ENCODE measurements around the gene TLL1. TPM values are rescaled to one million over a fixed set of nuclear protein-coding genes. Genes with fewer than 3 reads are reported as not detected.

Gene TLL1
- total RNA-seq, 1 donor from 2014 or later, result 9.6 TPM

DNA sequence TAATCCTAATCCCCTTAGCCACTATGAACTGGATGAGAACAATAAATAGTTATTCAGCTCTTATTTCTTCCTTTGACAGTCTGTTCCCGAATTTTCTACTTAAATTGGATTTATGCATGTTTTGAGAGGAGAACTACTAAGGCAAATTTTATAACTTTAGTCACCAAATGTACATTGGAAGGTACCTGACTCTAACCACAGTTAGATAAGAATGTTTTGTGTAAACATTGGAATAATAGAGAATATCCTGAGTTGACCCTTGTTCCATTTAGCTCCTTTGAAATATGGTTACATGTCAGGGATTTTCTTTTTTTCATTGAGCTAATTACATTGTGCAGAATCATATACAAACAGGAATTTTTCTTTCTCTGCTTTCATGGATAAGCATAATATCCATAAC, 202.6 kb downstream of the TLL1 start:
- TF ChIP-seq, protein P1, sequence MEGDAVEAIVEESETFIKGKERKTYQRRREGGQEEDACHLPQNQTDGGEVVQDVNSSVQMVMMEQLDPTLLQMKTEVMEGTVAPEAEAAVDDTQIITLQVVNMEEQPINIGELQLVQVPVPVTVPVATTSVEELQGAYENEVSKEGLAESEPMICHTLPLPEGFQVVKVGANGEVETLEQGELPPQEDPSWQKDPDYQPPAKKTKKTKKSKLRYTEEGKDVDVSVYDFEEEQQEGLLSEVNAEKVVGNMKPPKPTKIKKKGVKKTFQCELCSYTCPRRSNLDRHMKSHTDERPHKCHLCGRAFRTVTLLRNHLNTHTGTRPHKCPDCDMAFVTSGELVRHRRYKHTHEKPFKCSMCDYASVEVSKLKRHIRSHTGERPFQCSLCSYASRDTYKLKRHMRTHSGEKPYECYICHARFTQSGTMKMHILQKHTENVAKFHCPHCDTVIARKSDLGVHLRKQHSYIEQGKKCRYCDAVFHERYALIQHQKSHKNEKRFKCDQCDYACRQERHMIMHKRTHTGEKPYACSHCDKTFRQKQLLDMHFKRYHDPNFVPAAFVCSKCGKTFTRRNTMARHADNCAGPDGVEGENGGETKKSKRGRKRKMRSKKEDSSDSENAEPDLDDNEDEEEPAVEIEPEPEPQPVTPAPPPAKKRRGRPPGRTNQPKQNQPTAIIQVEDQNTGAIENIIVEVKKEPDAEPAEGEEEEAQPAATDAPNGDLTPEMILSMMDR (IDR thresholded peaks at IDR 0.05), result no peak
- H3K4me3 ChIP-seq, result no peak overlapping the region
- H3K4me1 ChIP-seq, result no peaks in the 10 kb centered on the region
- no peaks in the 10 kb centered on the region for H3K36me3 ChIP-seq
- ATAC-seq, result no peak
- H3K27ac ChIP-seq, result no peak overlapping the region
- intact Hi-C loops (cut with DNase I), result no loop called here
- H3K27me3 ChIP-seq, result no peaks in the 10 kb centered on the region
- DNase-seq, result no peak
- H3K9me3 ChIP-seq, result no peaks in the 10 kb centered on the region

DNA sequence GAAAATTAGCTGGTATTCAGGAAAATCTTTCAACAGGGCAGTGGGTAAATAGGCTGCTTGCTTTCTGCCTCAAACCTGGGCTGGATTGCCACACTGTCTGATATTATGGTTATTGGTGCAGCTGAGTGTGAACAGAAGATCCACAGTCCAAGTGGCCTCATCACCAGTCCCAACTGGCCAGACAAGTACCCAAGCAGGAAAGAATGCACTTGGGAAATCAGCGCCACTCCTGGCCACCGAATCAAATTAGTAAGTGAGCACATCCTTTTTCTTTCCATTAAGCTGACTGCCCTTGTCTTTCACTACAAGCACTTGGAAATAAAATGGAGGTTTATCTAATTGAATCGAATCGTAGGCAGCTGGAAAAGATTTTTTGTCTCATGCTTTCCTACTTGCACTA, 204.7 kb downstream of the TLL1 start:
- no peaks in the 10 kb centered on the region for H3K4me1 ChIP-seq
- intact Hi-C loops (cut with DNase I), result no loop called here

DNA sequence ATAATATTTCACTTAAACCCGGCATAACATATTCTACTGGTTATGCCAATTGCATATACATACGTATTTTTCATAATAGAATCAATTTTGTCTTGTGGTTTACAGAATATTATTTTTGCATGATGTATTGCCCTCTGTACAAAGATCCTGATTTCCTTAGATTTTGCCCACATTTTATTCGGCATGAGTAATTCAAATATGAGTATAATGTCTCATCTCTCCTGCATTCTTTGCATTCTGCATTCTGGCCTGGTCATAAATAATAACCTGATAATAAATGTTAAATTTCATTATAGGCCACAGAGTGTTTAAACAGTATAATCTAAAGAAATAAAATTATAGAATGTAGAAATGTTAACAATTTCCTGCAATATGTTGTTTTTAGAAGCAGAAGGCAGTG, 205.3 kb downstream of the TLL1 start:
- Histone ChIP-seq H3K9me3 (no peaks in the 10 kb centered on the region), H3K36me3 (no peaks in the 10 kb centered on the region), H3K27ac (no peak overlapping the region), H3K27me3 (no peaks in the 10 kb centered on the region), H3K4me1 (no peaks in the 10 kb centered on the region), H3K4me3 (no peak overlapping the region)
- TF ChIP-seq, protein P1 (IDR thresholded peaks at IDR 0.05), result no peak
- intact Hi-C loops (cut with DNase I), result no loop called here
- no peak for DNase-seq
- no peak for ATAC-seq

More for the DNA sequence above, 204.7 kb downstream of the TLL1 start:
- Histone ChIP-seq H3K27me3 (no peaks in the 10 kb centered on the region), H3K27ac (no peak overlapping the region), H3K9me3 (no peaks in the 10 kb centered on the region), H3K4me3 (no peak overlapping the region), H3K36me3 (no peaks in the 10 kb centered on the region)
- ATAC-seq, result no peak
- TF ChIP-seq, protein P1 (IDR thresholded peaks at IDR 0.05), result no peak
- no peak for DNase-seq

DNA sequence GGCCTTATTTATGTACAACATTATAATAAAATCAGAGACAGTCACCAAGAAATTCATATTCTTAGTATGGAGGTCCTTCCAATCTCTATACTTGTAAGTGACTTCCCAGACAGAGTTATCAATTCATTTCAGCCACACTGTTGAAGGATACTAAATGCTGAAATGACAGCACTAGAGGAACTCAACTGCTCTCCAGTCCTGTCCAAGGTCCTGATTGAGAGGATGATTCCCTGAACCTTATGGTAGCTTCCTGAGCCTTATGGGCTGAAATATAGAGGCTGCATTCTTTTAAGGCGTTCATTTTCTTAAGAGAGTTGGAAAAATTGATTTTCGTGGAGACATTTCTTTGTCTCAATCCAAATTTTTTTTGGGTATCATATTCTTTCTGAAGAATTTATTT, 205.9 kb downstream of the TLL1 start:
- H3K4me1 ChIP-seq, result no peaks in the 10 kb centered on the region
- DNase-seq, result no peak
- no peaks in the 10 kb centered on the region for H3K9me3 ChIP-seq
- H3K36me3 ChIP-seq, result no peaks in the 10 kb centered on the region
- intact Hi-C loops (cut with DNase I), result no loop called here
- TF ChIP-seq, protein P1 (IDR thresholded peaks at IDR 0.05), result no peak
- H3K27me3 ChIP-seq, result no peaks in the 10 kb centered on the region
- no peak for ATAC-seq
- H3K4me3 ChIP-seq, result no peak overlapping the region
- H3K27ac ChIP-seq, result no peak overlapping the region

DNA sequence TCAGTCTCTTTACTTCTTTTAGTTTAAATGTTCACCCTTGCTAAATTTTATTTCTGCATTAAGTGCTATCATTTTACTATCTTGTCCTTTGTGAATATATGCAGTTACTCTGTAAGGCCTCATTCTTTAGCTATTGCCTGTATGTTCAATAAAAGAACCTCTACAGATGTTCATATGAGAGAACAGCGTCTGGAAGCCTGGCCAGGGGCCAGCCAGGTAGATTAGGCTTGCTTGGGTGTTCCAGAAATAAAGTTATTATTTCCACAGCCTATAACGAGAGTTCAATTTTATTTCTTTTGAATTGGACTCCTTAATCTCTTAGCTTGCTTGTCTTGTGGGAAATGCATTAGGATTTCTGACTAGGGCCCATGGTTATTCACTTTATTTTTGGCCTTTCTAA, 214.5 kb downstream of the TLL1 start:
- Histone ChIP-seq H3K27me3 (no peaks in the 10 kb centered on the region), H3K27ac (no peak overlapping the region), H3K9me3 (no peaks in the 10 kb centered on the region), H3K4me3 (no peak overlapping the region), H3K36me3 (no peaks in the 10 kb centered on the region), H3K4me1 (no peaks in the 10 kb centered on the region)
- no peak for ATAC-seq
- TF ChIP-seq, protein P1 (IDR thresholded peaks at IDR 0.05), result no peak
- intact Hi-C loops (cut with DNase I), result loop anchor here (5.0 kb wide), 1 partner anchor 550 kb away; no protein-coding TSS in a partner anchor
- DNase-seq, result no peak

DNA sequence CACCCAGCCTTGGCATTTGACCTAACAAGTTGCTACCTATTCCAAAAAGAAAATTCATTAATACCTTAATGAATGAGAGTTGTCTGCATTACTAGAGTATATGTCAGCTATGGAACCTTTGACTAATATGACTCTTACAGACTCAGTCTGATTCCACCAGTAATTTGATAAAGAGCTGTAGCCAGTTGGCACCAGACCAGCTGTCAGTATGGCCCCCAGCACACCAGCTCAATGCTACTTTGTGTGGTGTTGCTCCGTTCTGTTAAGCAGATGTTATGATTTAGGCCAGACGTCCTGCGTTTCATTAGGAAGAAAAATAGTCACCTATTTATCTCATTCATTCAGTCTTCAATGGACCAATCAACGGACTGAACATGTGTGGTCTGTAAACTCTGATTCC, 215.5 kb downstream of the TLL1 start:
- ATAC-seq (no peak), DNase-seq (no peak)
- no peaks in the 10 kb centered on the region for H3K27me3 ChIP-seq
- no peak overlapping the region for H3K27ac ChIP-seq
- H3K36me3 ChIP-seq, result no peaks in the 10 kb centered on the region
- no peaks in the 10 kb centered on the region for H3K9me3 ChIP-seq
- intact Hi-C loops (cut with DNase I), result loop anchor here (5.0 kb wide), 1 partner anchor 551 kb away; no protein-coding TSS in a partner anchor
- H3K4me3 ChIP-seq, result no peak overlapping the region
- no peaks in the 10 kb centered on the region for H3K4me1 ChIP-seq
- TF ChIP-seq, protein P1 (IDR thresholded peaks at IDR 0.05), result no peak

Measured in upper lobe of right lung (tissue), 1 donor.